HepG2 (cell line): ENCODE data around the gene PEX10. TPM values are rescaled to one million over a fixed set of nuclear protein-coding genes. Genes with fewer than 3 reads are reported as not detected.

Experiments
- CBX5 ChIP-seq: sonication (generic); formaldehyde crosslinking; IDR thresholded peaks from 2 replicates; pipeline ENCODE4 v1.4.0; 2020; ENCODE audit warnings: missing genetic modification reagents, borderline replicate concordance
- ELF3 ChIP-seq: IDR thresholded peaks from 2 replicates; pipeline ENCODE4 v1.6.1; 2016; ENCODE audit warnings: missing genetic modification reagents, missing compliant biosample characterization
- FOSL2 ChIP-seq: sonication (generic); formaldehyde crosslinking; IDR thresholded peaks from 2 replicates; pipeline ENCODE4 v1.4.0; 2020; ENCODE audit warnings: missing genetic modification reagents
- KAT7 ChIP-seq: IDR thresholded peaks from 2 replicates; pipeline ENCODE4 v1.6.1; 2018; ENCODE audit warnings: borderline replicate concordance, missing compliant biosample characterization
- MAZ ChIP-seq, 2 experiments: sonication (generic) in 1 of 2; formaldehyde crosslinking in 1 of 2; IDR thresholded peaks; 2 replicates each; pipeline versions ENCODE4 v1.5.0 to v1.6.1; 2012 to 2020; ENCODE audit warnings: low read depth in 2 of 2, mild to moderate bottlenecking in 2 of 2, borderline replicate concordance in 1 of 2, improper control_type of control experiment in 1 of 2, low read length in 1 of 2, missing genetic modification reagents in 1 of 2, moderate library complexity in 1 of 2
- MTF2 ChIP-seq: sonication (generic); formaldehyde crosslinking; IDR thresholded peaks from 2 replicates; pipeline ENCODE4 v1.5.0; 2020; ENCODE audit warnings: missing genetic modification reagents, borderline replicate concordance
- SOX5 ChIP-seq: IDR thresholded peaks from 2 replicates; pipeline ENCODE4 v1.6.1; 2016; ENCODE audit warnings: borderline replicate concordance
- STAT6 ChIP-seq: sonication (generic); formaldehyde crosslinking; IDR thresholded peaks from 2 replicates; pipeline ENCODE4 v1.4.0; 2020; ENCODE audit warnings: missing genetic modification reagents, mild to moderate bottlenecking, borderline replicate concordance
- TOE1 ChIP-seq: sonication (generic); formaldehyde crosslinking; IDR thresholded peaks from 2 replicates; pipeline ENCODE4 v1.4.0; 2020; ENCODE audit warnings: mild to moderate bottlenecking, missing genetic modification reagents
- USF2 ChIP-seq, 2 experiments: sonication (generic) in 1 of 2; formaldehyde crosslinking in 1 of 2; IDR thresholded peaks; 2 replicates each; pipeline versions ENCODE4 v1.5.1 to v1.6.1; 2011 to 2020; ENCODE audit warnings: borderline replicate concordance in 1 of 2, low read depth in 1 of 2, low read length in 1 of 2, mild to moderate bottlenecking in 1 of 2, missing genetic modification reagents in 1 of 2, moderate library complexity in 1 of 2
- ZBTB42 ChIP-seq: sonication (generic); formaldehyde crosslinking; IDR thresholded peaks from 2 replicates; pipeline ENCODE4 v1.5.0; 2020; ENCODE audit warnings: mild to moderate bottlenecking, missing genetic modification reagents
- ZNF12 ChIP-seq: sonication (generic); formaldehyde crosslinking; IDR thresholded peaks from 2 replicates; pipeline ENCODE4 v1.5.0; 2020; ENCODE audit warnings: missing genetic modification reagents
- ZNF326 ChIP-seq: sonication (generic); formaldehyde crosslinking; IDR thresholded peaks from 2 replicates; pipeline ENCODE4 v1.4.0; 2020; ENCODE audit warnings: missing genetic modification reagents, borderline replicate concordance
- ZNF557 ChIP-seq: sonication (generic); formaldehyde crosslinking; IDR thresholded peaks from 2 replicates; pipeline ENCODE4 v1.4.0; 2020; ENCODE audit warnings: missing genetic modification reagents
- ZNF788 ChIP-seq: sonication (generic); formaldehyde crosslinking; IDR thresholded peaks from 2 replicates; pipeline ENCODE4 v1.5.0; 2020; ENCODE audit warnings: mild to moderate bottlenecking, missing genetic modification reagents, borderline replicate concordance
- polyA plus RNA-seq, 8 experiments: library from polyadenylated mRNA; depleted of rRNA in 3 of 8; stranded (reverse) in 7 of 8; unstranded in 1 of 8; fragments of >200 nt; fragmentation: Illumina TruSeq in 4 of 8; extraction: Trizol in 4 of 8; gene quantifications; 2 replicates each; pipeline versions ENCODE4 v1.2.1 to v1.2.3, GENCODE V29; 2011 to 2016; ENCODE audit warnings: low read depth in 4 of 8, missing spikeins in 1 of 8, mixed read lengths in 1 of 8; ENCODE audit not compliant: insufficient read depth in 1 of 8
- total RNA-seq, 5 experiments: library from RNA; depleted of rRNA; stranded (reverse); fragments of >200 nt; fragmentation: Illumina TruSeq; extraction: Trizol; gene quantifications; 2 replicates each; pipeline ENCODE4 v1.2.3, GENCODE V29; 2016; ENCODE audit warnings: low read depth in 1 of 5
- TF ChIP-seq, protein P1 (sequence below): sonication (generic); formaldehyde crosslinking; IDR thresholded peaks from 2 replicates; pipeline ENCODE4 v1.4.0; 2020; ENCODE audit warnings: missing genetic modification reagents, borderline replicate concordance
- TF ChIP-seq, protein P2 (sequence below): sonication (generic); formaldehyde crosslinking; IDR thresholded peaks from 2 replicates; pipeline ENCODE4 v1.4.0; 2020; ENCODE audit warnings: mild to moderate bottlenecking, missing genetic modification reagents

Gene PEX10
- total and polyA plus RNA-seq, 2 of the 13 experiments (the other 11 are each of a cell fraction or from before 2014, with no cell fraction given), result 16.1 to 39.6 TPM

DNA sequence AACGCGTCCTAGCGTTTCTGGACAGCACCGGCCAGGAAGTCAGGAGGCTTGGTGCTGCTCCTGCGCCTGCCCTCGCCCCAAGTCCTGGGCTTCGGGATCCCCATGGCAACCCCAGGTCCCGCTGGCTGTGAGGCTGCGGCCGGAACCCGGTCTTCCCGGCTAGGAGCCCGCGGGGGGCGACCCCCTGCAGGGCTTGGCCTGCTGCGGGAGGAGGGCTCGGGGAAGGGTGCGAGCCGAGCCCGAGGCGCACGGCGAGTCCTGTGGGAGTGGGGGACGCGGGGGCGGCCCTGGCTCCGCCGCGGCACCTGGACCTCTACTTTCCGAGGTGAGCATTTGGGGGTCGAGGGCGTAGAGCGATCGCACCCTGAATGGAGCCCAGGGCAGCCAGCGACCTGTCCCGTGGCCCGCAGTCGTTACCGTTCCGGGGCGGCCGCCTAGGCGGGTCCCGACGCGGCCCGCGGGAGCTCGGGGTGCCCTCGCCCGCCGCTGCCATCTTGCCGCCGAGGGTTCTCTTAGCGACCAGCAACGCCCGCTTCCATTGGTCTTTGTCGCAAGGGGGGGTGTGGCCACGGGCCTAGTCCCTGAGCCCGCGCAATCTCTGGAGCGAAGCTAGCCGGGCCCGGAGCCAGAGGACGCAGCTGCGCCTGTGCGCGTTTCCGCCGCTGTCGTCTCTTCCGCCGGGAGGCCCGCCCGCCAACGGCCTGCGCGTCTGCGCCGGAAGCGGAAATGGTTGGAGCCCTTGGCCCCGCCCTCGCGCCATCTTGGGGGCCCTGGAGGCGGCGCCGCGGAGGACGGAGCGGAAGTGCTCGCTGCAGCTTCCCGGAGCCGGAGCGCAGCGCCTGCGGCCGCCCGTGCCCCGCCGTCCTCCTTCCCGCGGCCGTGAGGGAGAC is 21.1 kb downstream of the PEX10 start, which contains the start of the genes MORN1 and RER1 (continued):
- TF ChIP-seq, protein P1, sequence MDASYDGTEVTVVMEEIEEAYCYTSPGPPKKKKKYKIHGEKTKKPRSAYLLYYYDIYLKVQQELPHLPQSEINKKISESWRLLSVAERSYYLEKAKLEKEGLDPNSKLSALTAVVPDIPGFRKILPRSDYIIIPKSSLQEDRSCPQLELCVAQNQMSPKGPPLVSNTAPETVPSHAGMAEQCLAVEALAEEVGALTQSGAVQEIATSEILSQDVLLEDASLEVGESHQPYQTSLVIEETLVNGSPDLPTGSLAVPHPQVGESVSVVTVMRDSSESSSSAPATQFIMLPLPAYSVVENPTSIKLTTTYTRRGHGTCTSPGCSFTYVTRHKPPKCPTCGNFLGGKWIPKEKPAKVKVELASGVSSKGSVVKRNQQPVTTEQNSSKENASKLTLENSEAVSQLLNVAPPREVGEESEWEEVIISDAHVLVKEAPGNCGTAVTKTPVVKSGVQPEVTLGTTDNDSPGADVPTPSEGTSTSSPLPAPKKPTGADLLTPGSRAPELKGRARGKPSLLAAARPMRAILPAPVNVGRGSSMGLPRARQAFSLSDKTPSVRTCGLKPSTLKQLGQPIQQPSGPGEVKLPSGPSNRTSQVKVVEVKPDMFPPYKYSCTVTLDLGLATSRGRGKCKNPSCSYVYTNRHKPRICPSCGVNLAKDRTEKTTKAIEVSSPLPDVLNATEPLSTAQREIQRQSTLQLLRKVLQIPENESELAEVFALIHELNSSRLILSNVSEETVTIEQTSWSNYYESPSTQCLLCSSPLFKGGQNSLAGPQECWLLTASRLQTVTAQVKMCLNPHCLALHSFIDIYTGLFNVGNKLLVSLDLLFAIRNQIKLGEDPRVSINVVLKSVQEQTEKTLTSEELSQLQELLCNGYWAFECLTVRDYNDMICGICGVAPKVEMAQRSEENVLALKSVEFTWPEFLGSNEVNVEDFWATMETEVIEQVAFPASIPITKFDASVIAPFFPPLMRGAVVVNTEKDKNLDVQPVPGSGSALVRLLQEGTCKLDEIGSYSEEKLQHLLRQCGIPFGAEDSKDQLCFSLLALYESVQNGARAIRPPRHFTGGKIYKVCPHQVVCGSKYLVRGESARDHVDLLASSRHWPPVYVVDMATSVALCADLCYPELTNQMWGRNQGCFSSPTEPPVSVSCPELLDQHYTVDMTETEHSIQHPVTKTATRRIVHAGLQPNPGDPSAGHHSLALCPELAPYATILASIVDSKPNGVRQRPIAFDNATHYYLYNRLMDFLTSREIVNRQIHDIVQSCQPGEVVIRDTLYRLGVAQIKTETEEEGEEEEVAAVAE (CRISPR knock-in tag), result peak; percentile 99
- no peak for TF ChIP-seq TOE1 (CRISPR knock-in tag)
- TF ChIP-seq MAZ (IDR thresholded peaks at IDR 0.05; ENCODE audit: borderline replicate concordance, low read depth, low read length), result peak; percentile 84; the same call in 1 of the 2 replicates
- peak; percentile 85; the same call in 1 of the 2 replicates for TF ChIP-seq MAZ (CRISPR knock-in tag; IDR thresholded peaks at IDR 0.05; ENCODE audit: low read depth)
- TF ChIP-seq, protein P2, sequence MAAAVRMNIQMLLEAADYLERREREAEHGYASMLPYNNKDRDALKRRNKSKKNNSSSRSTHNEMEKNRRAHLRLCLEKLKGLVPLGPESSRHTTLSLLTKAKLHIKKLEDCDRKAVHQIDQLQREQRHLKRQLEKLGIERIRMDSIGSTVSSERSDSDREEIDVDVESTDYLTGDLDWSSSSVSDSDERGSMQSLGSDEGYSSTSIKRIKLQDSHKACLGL, result peak; percentile 94
- TF ChIP-seq FOSL2 (CRISPR knock-in tag), result no peak; the same call in 1 of the 2 replicates
- no peak for TF ChIP-seq ZNF12 (CRISPR knock-in tag)
- TF ChIP-seq KAT7 (CRISPR knock-in tag), result no peak; the same call in 1 of the 2 replicates
- peak; percentile 56; the same call in 1 of the 2 replicates for TF ChIP-seq ZNF788
- TF ChIP-seq ZNF326 (CRISPR knock-in tag), result no peak
- peak; percentile 38; the same call in 1 of the 2 replicates for TF ChIP-seq STAT6 (CRISPR knock-in tag)
- peak; percentile 50; the same call in 1 of the 2 replicates for TF ChIP-seq CBX5 (CRISPR knock-in tag)
- TF ChIP-seq ELF3 (CRISPR knock-in tag), result peak; percentile 95
- no peak for TF ChIP-seq MTF2 (CRISPR knock-in tag)
- no peak for TF ChIP-seq ZNF557 (CRISPR knock-in tag)
- 0 out of 2 replicates have a peak, but pooled peaks have one; percentile 10 for TF ChIP-seq SOX5 (CRISPR knock-in tag)
- no peak for TF ChIP-seq ZBTB42 (CRISPR knock-in tag)
- no peak for TF ChIP-seq USF2 (IDR thresholded peaks at IDR 0.05; ENCODE audit: low read depth, low read length)
- peak; percentile 21; the same call in 1 of the 2 replicates for TF ChIP-seq USF2 (CRISPR knock-in tag; IDR thresholded peaks at IDR 0.05; ENCODE audit: borderline replicate concordance)
